ENCODE data around the gene XIRP1. TPM values are rescaled to one million over a fixed set of nuclear protein-coding genes. Genes with fewer than 3 reads are reported as not detected.
"Not testable (repeated sequence)": the region's sequence is repeated elsewhere in the genome, so short reads cannot be mapped to it uniquely, and the experiment has no call there.

Gene XIRP1
- total RNA-seq, 1 donor from 2014 or later: 0.12 TPM

- DNase-seq (ENCODE audit: low read depth): no peak
- TF ChIP-seq, protein P1, sequence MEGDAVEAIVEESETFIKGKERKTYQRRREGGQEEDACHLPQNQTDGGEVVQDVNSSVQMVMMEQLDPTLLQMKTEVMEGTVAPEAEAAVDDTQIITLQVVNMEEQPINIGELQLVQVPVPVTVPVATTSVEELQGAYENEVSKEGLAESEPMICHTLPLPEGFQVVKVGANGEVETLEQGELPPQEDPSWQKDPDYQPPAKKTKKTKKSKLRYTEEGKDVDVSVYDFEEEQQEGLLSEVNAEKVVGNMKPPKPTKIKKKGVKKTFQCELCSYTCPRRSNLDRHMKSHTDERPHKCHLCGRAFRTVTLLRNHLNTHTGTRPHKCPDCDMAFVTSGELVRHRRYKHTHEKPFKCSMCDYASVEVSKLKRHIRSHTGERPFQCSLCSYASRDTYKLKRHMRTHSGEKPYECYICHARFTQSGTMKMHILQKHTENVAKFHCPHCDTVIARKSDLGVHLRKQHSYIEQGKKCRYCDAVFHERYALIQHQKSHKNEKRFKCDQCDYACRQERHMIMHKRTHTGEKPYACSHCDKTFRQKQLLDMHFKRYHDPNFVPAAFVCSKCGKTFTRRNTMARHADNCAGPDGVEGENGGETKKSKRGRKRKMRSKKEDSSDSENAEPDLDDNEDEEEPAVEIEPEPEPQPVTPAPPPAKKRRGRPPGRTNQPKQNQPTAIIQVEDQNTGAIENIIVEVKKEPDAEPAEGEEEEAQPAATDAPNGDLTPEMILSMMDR (conservative IDR thresholded peaks at IDR 0.05; ENCODE audit: low read depth, low read length): no peak
- no peak overlapping the region for H3K4me3 ChIP-seq (ENCODE audit: low read depth, low read length)
Measured at GRCh38 chr3:39228496-39228895, 36.1 kb upstream of the XIRP1 start.

DNA sequence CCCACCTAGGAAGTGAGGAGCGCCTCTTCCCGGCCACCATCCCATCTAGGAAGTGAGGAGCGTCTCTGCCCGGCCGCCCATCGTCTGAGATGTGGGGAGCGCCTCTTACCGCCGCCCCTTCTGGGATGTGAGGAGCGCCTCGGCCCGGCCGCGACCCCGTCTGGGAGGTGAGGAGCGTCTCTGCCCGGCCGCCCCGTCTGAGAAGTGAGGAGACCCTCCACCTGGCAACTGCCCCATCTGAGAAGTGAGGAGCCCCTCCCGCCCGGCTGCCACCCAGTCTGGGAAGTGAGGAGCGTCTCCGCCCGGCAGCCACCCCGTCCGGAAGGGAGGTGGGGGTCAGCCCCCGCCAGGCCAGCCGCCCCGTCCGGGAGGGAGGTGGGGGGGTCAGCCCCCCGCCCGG lies 35.2 kb upstream of the XIRP1 start:
- H3K4me3 ChIP-seq (ENCODE audit: low read depth, low read length); DNase-seq (ENCODE audit: low read depth): not testable (repeated sequence)

- TF ChIP-seq, protein P1 (conservative IDR thresholded peaks at IDR 0.05; ENCODE audit: low read depth, low read length): no peak
- no peak overlapping the region for H3K4me3 ChIP-seq (ENCODE audit: low read depth, low read length)
- DNase-seq (ENCODE audit: low read depth): no peak
Measured at GRCh38 chr3:39226106-39226741, 33.8 kb upstream of the XIRP1 start.

DNA sequence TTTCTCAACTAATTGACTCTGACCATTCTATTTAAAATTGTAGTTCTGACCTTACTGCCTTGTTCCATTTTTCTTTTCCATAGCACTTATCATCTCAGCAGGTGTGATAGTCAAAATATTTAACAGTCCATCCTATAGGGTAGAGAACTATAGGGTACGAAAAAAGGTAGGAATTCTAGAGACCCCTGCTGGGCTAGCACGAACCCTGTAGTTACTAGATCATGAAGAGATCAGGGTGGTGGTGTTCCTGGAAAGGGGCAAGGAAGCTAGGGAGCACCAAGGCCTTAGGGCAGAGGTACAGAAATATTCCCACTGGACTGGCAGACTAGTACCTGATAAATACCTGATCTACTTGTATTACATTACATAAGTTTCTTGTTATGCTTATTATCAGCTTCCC lies 31.9 kb upstream of the XIRP1 start:
- TF ChIP-seq, protein P1 (conservative IDR thresholded peaks at IDR 0.05; ENCODE audit: low read depth, low read length): no peak
- DNase-seq (ENCODE audit: low read depth): no peak
- H3K4me3 ChIP-seq (ENCODE audit: low read depth, low read length): no peak overlapping the region

GRCh38 chr3:39222939-39223338 lies 30.5 kb upstream of the XIRP1 start:
- no peak overlapping the region for H3K4me3 ChIP-seq (ENCODE audit: low read depth, low read length)
- no peak for DNase-seq (ENCODE audit: low read depth)
- TF ChIP-seq, protein P1 (conservative IDR thresholded peaks at IDR 0.05; ENCODE audit: low read depth, low read length): no peak

DNA sequence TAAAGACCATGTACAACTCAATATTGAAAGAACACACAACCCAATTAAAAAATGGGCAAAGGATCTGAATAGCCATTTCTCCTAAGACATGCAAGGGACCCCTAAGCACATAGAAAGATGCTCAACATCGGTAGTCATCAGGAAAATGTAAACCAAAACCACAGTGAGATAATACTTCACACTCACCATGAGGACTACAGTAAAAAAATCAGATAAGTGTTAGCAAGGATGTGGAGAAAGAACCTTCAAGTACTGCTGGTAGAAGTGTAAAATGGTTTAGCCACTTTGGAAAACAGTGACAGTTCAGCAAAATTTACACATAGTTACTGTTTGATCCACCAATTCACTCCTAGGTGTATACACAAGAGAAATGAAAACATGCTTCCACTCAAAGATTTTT lies 30.1 kb upstream of the XIRP1 start:
- DNase-seq (ENCODE audit: low read depth): no peak
- TF ChIP-seq, protein P1 (conservative IDR thresholded peaks at IDR 0.05; ENCODE audit: low read depth, low read length): no peak
- H3K4me3 ChIP-seq (ENCODE audit: low read depth, low read length): no peak overlapping the region

- TF ChIP-seq, protein P1 (conservative IDR thresholded peaks at IDR 0.05; ENCODE audit: low read depth, low read length): no peak
- no peak overlapping the region for H3K4me3 ChIP-seq (ENCODE audit: low read depth, low read length)
- no peak for DNase-seq (ENCODE audit: low read depth)
Measured at GRCh38 chr3:39221141-39221530, 28.7 kb upstream of the XIRP1 start.

Measured in epithelial cell of proximal tubule (primary cell).